HCT116 (cell line): Measurements from ENCODE around the gene ATXN7L1. TPM values are rescaled to one million over a fixed set of nuclear protein-coding genes. Genes with fewer than 3 reads are reported as not detected.

Experiments
- ATAC-seq: fragments of 200-7000 bp; cut with Tn5 transposase; 2 replicates; pipeline ENCODE4 v1.9.1; 2020; ENCODE audit warnings: mild to moderate bottlenecking, moderate library complexity
- BruUV-seq: library from RNA; stranded (reverse); fragments of 400-500 nt; replicated peaks from 2 replicates; lab custom pipeline; 2021; lab: Mats Ljungman, UMichigan
- CTCF ChIA-PET: fragments of 300-600 bp; sonication (Branson Sonifier 250); formaldehyde crosslinking; loops from one replicate; lab custom pipeline; 2021; ENCODE audit warnings: antibody characterized with exemption; lab: Charles Lee
- POLR2A ChIA-PET: fragments of 300-600, 350-600 bp; sonication (Branson Sonifier 250); formaldehyde crosslinking; loops from one replicate; lab custom pipeline; 2021; ENCODE audit warnings: antibody characterized with exemption; lab: Charles Lee
- RAD21 ChIA-PET, 2 experiments: fragments of 300-600 bp; sonication (Branson Sonifier 250); formaldehyde crosslinking; loops; one replicate each; lab custom pipeline; 2023; ENCODE audit warnings: low total read pairs in 2 of 2; ENCODE audit not compliant: uncharacterized antibody in 2 of 2, unreplicated experiment in 2 of 2, low non-redundant PET in 1 of 2; lab: Charles Lee
- DNase-seq: peaks from one replicate; pipeline ENCODE4 v3.0.0-alpha.2; 2010; ENCODE audit warnings: low read depth, low spot score
- H2AFZ ChIP-seq: fragments of 200-600 bp; shearing (Covaris generic), sonication (generic); 2 replicates; pipeline ENCODE4 v1.6.1; 2017; ENCODE audit warnings: low read depth, mixed run types, mixed read lengths, antibody characterized with exemption, low read length; ENCODE audit not compliant: poor library complexity, severe bottlenecking
- H3K27ac ChIP-seq: 2 replicates; pipeline ENCODE4 v1.5.1; 2012; ENCODE audit warnings: low read depth, low read length
- H3K27me3 ChIP-seq: fragments of 200-600 bp; sonication (generic); 2 replicates; pipeline ENCODE4 v1.6.1; 2016; ENCODE audit warnings: mixed run types, low read length, mixed read lengths; ENCODE audit not compliant: insufficient read depth
- H3K36me3 ChIP-seq, 2 experiments: fragments of 200-500 bp in 1 of 2; fragments of 200-600 bp in 1 of 2; sonication (Bioruptor generic) in 1 of 2; sonication (generic) in 1 of 2; 2 replicates each; pipeline versions ENCODE4 v1.5.1 to v1.6.1; 2014 to 2016; ENCODE audit warnings: low read length in 2 of 2, inconsistent platforms in 1 of 2, mixed read lengths in 1 of 2, mixed run types in 1 of 2; ENCODE audit not compliant: insufficient read depth in 2 of 2, control insufficient read depth in 1 of 2
- H3K4me1 ChIP-seq, 2 experiments: fragments of 200-600 bp in 1 of 2; sonication (generic) in 1 of 2; 2 replicates each; pipeline versions ENCODE4 v1.5.1 to v1.6.1; 2012 to 2017; ENCODE audit warnings: low read length in 2 of 2, inconsistent platforms in 1 of 2, mild to moderate bottlenecking in 1 of 2, mixed read lengths in 1 of 2, mixed run types in 1 of 2, moderate library complexity in 1 of 2; ENCODE audit not compliant: insufficient read depth in 2 of 2, control insufficient read depth in 1 of 2
- H3K4me2 ChIP-seq: fragments of 200-600 bp; sonication (generic); 2 replicates; pipeline ENCODE4 v1.6.1; 2017; ENCODE audit warnings: mixed run types, low read length, mixed read lengths
- H3K4me3 ChIP-seq, 2 experiments: fragments of 200-600 bp in 1 of 2; sonication (generic) in 1 of 2; replicated peaks in 1 of 2; 2 replicates each; pipeline ENCODE4 v1.5.1; 2011 to 2016; ENCODE audit warnings: low read length in 2 of 2, control low read depth in 1 of 2, low read depth in 1 of 2, mild to moderate bottlenecking in 1 of 2, mixed read lengths in 1 of 2, mixed run types in 1 of 2
- H3K79me2 ChIP-seq: fragments of 200-600 bp; sonication (generic); 2 replicates; pipeline ENCODE4 v1.6.1; 2017; ENCODE audit warnings: mild to moderate bottlenecking, mixed run types, low read length, moderate library complexity, mixed read lengths; ENCODE audit not compliant: insufficient read depth
- H3K9ac ChIP-seq: fragments of 200-600 bp; sonication (generic); 2 replicates; pipeline ENCODE4 v1.6.1; 2016; ENCODE audit warnings: low read length, mixed read lengths
- H3K9me2 ChIP-seq: fragments of 200-600 bp; sonication (generic), shearing (Covaris generic); 2 replicates; pipeline ENCODE4 v1.6.1; 2017; ENCODE audit warnings: mixed run types, mild to moderate bottlenecking, moderate library complexity; ENCODE audit not compliant: insufficient read depth
- H3K9me3 ChIP-seq, 2 experiments: fragments of 200-500 bp in 1 of 2; fragments of 200-600 bp in 1 of 2; sonication (Bioruptor generic) in 1 of 2; sonication (generic) in 1 of 2; 2 replicates each; pipeline ENCODE4 v1.6.1; 2014 to 2017; ENCODE audit warnings: low read length in 2 of 2, mixed read lengths in 2 of 2, inconsistent platforms in 1 of 2, low read depth in 1 of 2, mild to moderate bottlenecking in 1 of 2, mixed run types in 1 of 2, moderate library complexity in 1 of 2; ENCODE audit not compliant: control insufficient read depth in 1 of 2, insufficient read depth in 1 of 2
- H4K20me1 ChIP-seq: fragments of 200-600 bp; sonication (generic), shearing (Covaris generic); 2 replicates; pipeline ENCODE4 v1.6.1; 2017; ENCODE audit warnings: mixed run types, mild to moderate bottlenecking, moderate library complexity; ENCODE audit not compliant: insufficient read depth
- CEBPB ChIP-seq: IDR thresholded peaks from 2 replicates; pipeline ENCODE4 v1.6.1; 2012; ENCODE audit warnings: low read depth
- EGR1 ChIP-seq: IDR thresholded peaks from 2 replicates; pipeline ENCODE4 v1.6.1; 2012; ENCODE audit warnings: low read depth
- ELF1 ChIP-seq: IDR thresholded peaks from 2 replicates; pipeline ENCODE4 v1.6.1; 2012; ENCODE audit warnings: low read depth, borderline replicate concordance
- EZH2 ChIP-seq: fragments of 200-600 bp; sonication (generic); IDR thresholded peaks from 2 replicates; pipeline ENCODE4 v1.6.1; 2017; ENCODE audit warnings: antibody characterized with exemption, mixed run types
- EZH2phosphoT487 ChIP-seq: fragments of 200-600 bp; IDR thresholded peaks from 2 replicates; pipeline ENCODE4 v1.6.1; 2018; ENCODE audit warnings: antibody characterized with exemption, borderline replicate concordance
- FOSL1 ChIP-seq: IDR thresholded peaks from 2 replicates; pipeline ENCODE4 v1.6.1; 2012; ENCODE audit warnings: low read depth
- POLR2A ChIP-seq: IDR thresholded peaks from 2 replicates; pipeline ENCODE4 v1.7.0; 2011; ENCODE audit warnings: borderline replicate concordance; ENCODE audit not compliant: insufficient read depth, insufficient read length; ENCODE audit errors: extremely low read depth
- POLR2AphosphoS5 ChIP-seq: IDR thresholded peaks from 2 replicates; pipeline ENCODE4 v1.6.1; 2011; ENCODE audit warnings: mild to moderate bottlenecking, low read depth, low read length, moderate library complexity
- RAD21 ChIP-seq: IDR thresholded peaks from 2 replicates; pipeline ENCODE4 v1.6.1; 2012; ENCODE audit warnings: low read depth, mild to moderate bottlenecking
- SIN3A ChIP-seq: IDR thresholded peaks from 2 replicates; pipeline ENCODE4 v1.6.1; 2012; ENCODE audit warnings: low read depth
- SRF ChIP-seq: IDR thresholded peaks from 2 replicates; pipeline ENCODE4 v1.6.1; 2012; ENCODE audit warnings: low read depth
- ZFX ChIP-seq: fragments of 450-650 bp; IDR thresholded peaks from 2 replicates; pipeline ENCODE4 v1.6.1; 2017
- intact Hi-C: fragments of 100-400 bp; cut with micrococcal nuclease; formaldehyde crosslinking; loops from 2 replicates; pipeline ENCODE4 v1.10.0; 2022
- total RNA-seq: library from RNA; stranded (reverse); gene quantifications from one replicate; pipeline ENCODE4 v1.2.1, GENCODE V29; 2021; ENCODE audit not compliant: unreplicated experiment
- TF ChIP-seq, protein P1 (sequence below): IDR thresholded peaks from 2 replicates; pipeline ENCODE4 v1.6.1; 2012; ENCODE audit warnings: low read depth
- TF ChIP-seq, protein P2 (sequence below): IDR thresholded peaks from 2 replicates; pipeline ENCODE4 v1.6.1; 2012
- TF ChIP-seq, protein P3 (sequence below), 3 experiments: fragments of 200-600 bp in 1 of 3; sonication (generic) in 1 of 3; IDR thresholded peaks in 2 of 3; conservative IDR thresholded peaks in 1 of 3; 2 replicates each; pipeline ENCODE4 v1.5.1; 2012 to 2017; ENCODE audit warnings: low read depth in 2 of 3, low read length in 2 of 3, antibody characterized with exemption in 1 of 3, borderline replicate concordance in 1 of 3, control low read depth in 1 of 3, mild to moderate bottlenecking in 1 of 3, mixed read lengths in 1 of 3, mixed run types in 1 of 3, moderate library complexity in 1 of 3; ENCODE audit not compliant: insufficient read depth in 1 of 3

Gene ATXN7L1
- total RNA-seq, 1 experiment from 2014 or later, result 11.5 TPM

GRCh38 chr7:105743351-105744090 is 132.9 kb downstream of the ATXN7L1 start:
- RAD21 ChIA-PET, result no interaction called here
- Histone ChIP-seq H3K27me3 (no peaks in the 10 kb centered on the region), H2AFZ (no peak overlapping the region), H4K20me1 (no peaks in the 10 kb centered on the region), H3K27ac (no peak overlapping the region), H3K4me3 (no peak overlapping the region), H3K36me3 (no peaks in the 10 kb centered on the region), H3K4me2 (no peak overlapping the region), H3K4me1 (no peaks in the 10 kb centered on the region), H3K9ac (no peak overlapping the region), H3K9me3 (no peaks in the 10 kb centered on the region), H3K79me2 (no peaks in the 10 kb centered on the region), H3K9me2 (no peaks in the 10 kb centered on the region)
- BruUV-seq, result no TSS peak
- TF ChIP-seq, protein P1, sequence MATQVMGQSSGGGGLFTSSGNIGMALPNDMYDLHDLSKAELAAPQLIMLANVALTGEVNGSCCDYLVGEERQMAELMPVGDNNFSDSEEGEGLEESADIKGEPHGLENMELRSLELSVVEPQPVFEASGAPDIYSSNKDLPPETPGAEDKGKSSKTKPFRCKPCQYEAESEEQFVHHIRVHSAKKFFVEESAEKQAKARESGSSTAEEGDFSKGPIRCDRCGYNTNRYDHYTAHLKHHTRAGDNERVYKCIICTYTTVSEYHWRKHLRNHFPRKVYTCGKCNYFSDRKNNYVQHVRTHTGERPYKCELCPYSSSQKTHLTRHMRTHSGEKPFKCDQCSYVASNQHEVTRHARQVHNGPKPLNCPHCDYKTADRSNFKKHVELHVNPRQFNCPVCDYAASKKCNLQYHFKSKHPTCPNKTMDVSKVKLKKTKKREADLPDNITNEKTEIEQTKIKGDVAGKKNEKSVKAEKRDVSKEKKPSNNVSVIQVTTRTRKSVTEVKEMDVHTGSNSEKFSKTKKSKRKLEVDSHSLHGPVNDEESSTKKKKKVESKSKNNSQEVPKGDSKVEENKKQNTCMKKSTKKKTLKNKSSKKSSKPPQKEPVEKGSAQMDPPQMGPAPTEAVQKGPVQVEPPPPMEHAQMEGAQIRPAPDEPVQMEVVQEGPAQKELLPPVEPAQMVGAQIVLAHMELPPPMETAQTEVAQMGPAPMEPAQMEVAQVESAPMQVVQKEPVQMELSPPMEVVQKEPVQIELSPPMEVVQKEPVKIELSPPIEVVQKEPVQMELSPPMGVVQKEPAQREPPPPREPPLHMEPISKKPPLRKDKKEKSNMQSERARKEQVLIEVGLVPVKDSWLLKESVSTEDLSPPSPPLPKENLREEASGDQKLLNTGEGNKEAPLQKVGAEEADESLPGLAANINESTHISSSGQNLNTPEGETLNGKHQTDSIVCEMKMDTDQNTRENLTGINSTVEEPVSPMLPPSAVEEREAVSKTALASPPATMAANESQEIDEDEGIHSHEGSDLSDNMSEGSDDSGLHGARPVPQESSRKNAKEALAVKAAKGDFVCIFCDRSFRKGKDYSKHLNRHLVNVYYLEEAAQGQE, result peak; percentile 27; the same call in 1 of the 2 replicates
- no peak for TF ChIP-seq EZH2phosphoT487
- CTCF ChIA-PET, result no interaction called here
- ATAC-seq, result no peak
- POLR2A ChIA-PET, result no interaction called here
- no peak for DNase-seq
- intact Hi-C loops, result no loop called here

DNA sequence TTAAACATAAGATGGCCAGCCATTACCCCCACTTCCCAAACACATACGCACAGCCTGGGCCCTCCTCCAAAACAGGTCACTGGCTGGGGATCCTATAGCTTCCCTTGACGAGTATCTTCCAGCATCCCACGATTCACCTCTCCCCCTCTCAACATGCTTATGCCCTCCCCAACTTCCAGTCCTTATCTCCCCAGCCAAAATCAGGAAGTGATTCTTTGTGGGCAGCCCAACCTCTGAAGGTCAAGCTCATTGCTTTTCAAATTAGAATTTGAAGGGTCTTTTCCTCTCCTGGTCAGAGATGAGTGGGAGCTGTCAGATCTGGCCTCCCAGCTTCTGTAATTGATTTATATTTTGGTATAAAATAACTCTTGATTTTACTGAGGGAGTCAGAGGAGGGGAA is 133.6 kb downstream of the ATXN7L1 start:
- DNase-seq, result no peak
- ATAC-seq, result no peak
- ChIA-PET POLR2A (no interaction called here), CTCF (no interaction called here)
- TF ChIP-seq EZH2phosphoT487, result no peak
- no peak for TF ChIP-seq CEBPB
- TF ChIP-seq SRF, result no peak
- no peak for TF ChIP-seq EZH2
- no peak for TF ChIP-seq EGR1
- no peak for TF ChIP-seq FOSL1
- TF ChIP-seq RAD21, result no peak
- TF ChIP-seq ELF1, result no peak
- TF ChIP-seq POLR2A, result no peak
- TF ChIP-seq SIN3A, result no peak
- TF ChIP-seq ZFX, result no peak
- TF ChIP-seq, protein P2, sequence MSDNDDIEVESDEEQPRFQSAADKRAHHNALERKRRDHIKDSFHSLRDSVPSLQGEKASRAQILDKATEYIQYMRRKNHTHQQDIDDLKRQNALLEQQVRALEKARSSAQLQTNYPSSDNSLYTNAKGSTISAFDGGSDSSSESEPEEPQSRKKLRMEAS, result no peak
- TF ChIP-seq POLR2AphosphoS5, result no peak
- TF ChIP-seq, protein P3, sequence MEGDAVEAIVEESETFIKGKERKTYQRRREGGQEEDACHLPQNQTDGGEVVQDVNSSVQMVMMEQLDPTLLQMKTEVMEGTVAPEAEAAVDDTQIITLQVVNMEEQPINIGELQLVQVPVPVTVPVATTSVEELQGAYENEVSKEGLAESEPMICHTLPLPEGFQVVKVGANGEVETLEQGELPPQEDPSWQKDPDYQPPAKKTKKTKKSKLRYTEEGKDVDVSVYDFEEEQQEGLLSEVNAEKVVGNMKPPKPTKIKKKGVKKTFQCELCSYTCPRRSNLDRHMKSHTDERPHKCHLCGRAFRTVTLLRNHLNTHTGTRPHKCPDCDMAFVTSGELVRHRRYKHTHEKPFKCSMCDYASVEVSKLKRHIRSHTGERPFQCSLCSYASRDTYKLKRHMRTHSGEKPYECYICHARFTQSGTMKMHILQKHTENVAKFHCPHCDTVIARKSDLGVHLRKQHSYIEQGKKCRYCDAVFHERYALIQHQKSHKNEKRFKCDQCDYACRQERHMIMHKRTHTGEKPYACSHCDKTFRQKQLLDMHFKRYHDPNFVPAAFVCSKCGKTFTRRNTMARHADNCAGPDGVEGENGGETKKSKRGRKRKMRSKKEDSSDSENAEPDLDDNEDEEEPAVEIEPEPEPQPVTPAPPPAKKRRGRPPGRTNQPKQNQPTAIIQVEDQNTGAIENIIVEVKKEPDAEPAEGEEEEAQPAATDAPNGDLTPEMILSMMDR (IDR thresholded peaks at IDR 0.05 in 2 of 3, conservative IDR thresholded peaks at IDR 0.05 in 1 of 3; ENCODE audit: borderline replicate concordance in 1 of 3, insufficient read depth in 1 of 3, low read depth in 2 of 3, low read length in 2 of 3), result no peak
- TF ChIP-seq, all 23 proteins: peak for 0
- Histone ChIP-seq H3K4me1 (no peaks in the 10 kb centered on the region), H3K79me2 (no peaks in the 10 kb centered on the region), H3K4me2 (no peak overlapping the region), H3K36me3 (no peaks in the 10 kb centered on the region), H4K20me1 (no peaks in the 10 kb centered on the region), H3K9me2 (no peaks in the 10 kb centered on the region), H3K27me3 (no peaks in the 10 kb centered on the region), H3K9ac (no peak overlapping the region), H3K4me3 (no peak overlapping the region), H3K9me3 (no peaks in the 10 kb centered on the region), H3K27ac (no peak overlapping the region), H2AFZ (no peak overlapping the region)
- intact Hi-C loops, result no loop called here
- BruUV-seq, result no TSS peak
- RAD21 ChIA-PET, result no interaction called here
